ENCODE results near the gene NFIA. TPM values are rescaled to one million over a fixed set of nuclear protein-coding genes. Genes with fewer than 3 reads are reported as not detected.

The NFIA gene
- total RNA-seq, 1 experiment from 2014 or later, result 20.9 TPM

DNA sequence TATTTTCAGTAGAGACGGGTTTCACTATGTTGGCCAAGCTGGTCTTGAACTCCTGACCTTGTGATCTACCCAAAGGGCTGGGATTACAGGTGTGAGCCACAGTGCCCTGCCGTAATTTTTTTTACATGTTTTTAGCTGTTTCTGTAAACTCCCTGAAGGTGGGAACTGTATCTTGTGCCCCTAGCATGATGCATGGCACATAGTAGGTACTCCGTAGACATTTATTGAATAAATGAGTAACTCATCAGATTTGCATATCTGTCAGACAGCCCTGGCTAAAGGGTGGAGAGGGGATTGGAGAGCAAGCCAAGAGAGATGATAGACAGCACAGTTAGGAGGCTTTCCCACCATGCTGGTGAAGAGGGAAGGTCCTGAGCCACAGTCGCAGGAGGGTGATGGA lies 247.2 kb downstream of the NFIA start:
- Histone ChIP-seq H3K4me1 (ENCODE audit: control insufficient read depth, insufficient read depth, low read length) (no peaks in the 10 kb centered on the region), H3K9me3 (ENCODE audit: control insufficient read depth, insufficient read depth, low read depth, low read length) (no peaks in the 10 kb centered on the region), H3K36me3 (ENCODE audit: control insufficient read depth, insufficient read depth, low read length) (no peaks in the 10 kb centered on the region), H3K27me3 (ENCODE audit: control insufficient read depth, insufficient read depth, low read length) (no peaks in the 10 kb centered on the region), H3K4me3 (ENCODE audit: low read depth in 2 of 2, low read length in 2 of 2) (no peak overlapping the region), H3K27ac (ENCODE audit: low read length) (no peak overlapping the region)
- no TSS peak for BruUV-seq (replicated peaks)
- intact Hi-C loops (cut with micrococcal nuclease; ENCODE audit: unreplicated experiment), result no loop called here
- in situ Hi-C loops (cut with HindIII; ENCODE audit: low pct_unique_long_range_greater_than_20kb, low sequenced_read_pairs), result no loop called here
- no peak for TF ChIP-seq SIN3A (IDR thresholded peaks at IDR 0.05; ENCODE audit: borderline replicate concordance, insufficient read depth, low read depth, low read length)
- no peak for ATAC-seq
- POLR2A ChIA-PET, result no interaction called here
- CTCF ChIA-PET, result no interaction called here
- no peak for DNase-seq (ENCODE audit: low read depth, low spot score)

DNA sequence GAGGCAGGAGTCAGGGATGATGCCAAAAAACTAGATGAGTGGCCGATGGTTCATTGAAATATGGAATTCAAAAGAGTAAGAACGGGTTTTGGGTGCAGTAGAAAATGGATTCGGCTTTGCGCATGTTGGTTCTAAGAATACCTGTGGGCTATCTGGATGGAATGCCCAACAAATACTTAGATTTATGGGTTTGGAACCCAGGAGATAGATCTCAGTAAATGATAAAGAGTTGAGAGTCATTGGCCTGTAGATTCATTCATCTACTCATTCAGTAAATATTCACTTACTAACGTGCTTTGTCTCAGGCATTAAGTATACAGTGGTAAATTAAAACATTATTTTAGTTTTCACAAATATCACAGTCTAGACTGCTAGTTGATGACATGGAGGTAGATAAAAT lies 247.7 kb downstream of the NFIA start:
- TF ChIP-seq POLR2AphosphoS5 (IDR thresholded peaks at IDR 0.05; ENCODE audit: low read depth, low read length) (no peak), SIN3A (IDR thresholded peaks at IDR 0.05; ENCODE audit: borderline replicate concordance, insufficient read depth, low read depth, low read length) (no peak)
- no TSS peak for BruUV-seq (replicated peaks)

DNA sequence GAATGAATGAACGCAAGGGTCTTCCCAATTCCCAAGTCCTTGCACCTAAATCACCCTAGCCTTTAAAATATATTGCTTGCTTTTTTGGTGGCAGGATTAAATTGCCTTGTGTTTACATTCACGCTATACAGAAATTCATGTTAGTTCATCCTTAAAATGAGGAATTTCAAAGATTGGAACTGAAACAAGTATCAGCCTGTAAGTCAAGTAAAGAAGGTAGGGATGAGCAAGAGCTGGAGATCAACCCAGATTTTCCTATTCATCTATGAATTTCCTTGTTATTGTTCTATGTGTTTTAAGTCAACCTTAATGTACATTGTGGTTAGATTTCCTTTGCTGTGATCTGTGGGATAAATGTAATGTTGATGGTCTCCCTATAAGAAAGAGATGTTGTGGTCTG lies 248.2 kb downstream of the NFIA start:
- intact Hi-C loops (cut with micrococcal nuclease; ENCODE audit: unreplicated experiment), result loop anchor here (10.0 kb wide), 1 partner anchor 246 kb away; the partner anchor contains the start of gene NFIA
- in situ Hi-C loops (cut with HindIII; ENCODE audit: low pct_unique_long_range_greater_than_20kb, low sequenced_read_pairs), result no loop called here

More for the DNA sequence above, 247.7 kb downstream of the NFIA start:
- ChIA-PET POLR2A (no interaction called here), CTCF (no interaction called here)
- DNase-seq (ENCODE audit: low read depth, low spot score) (no peak), ATAC-seq (no peak)
- in situ Hi-C loops (cut with HindIII; ENCODE audit: low pct_unique_long_range_greater_than_20kb, low sequenced_read_pairs) (no loop called here), intact Hi-C loops (cut with micrococcal nuclease; ENCODE audit: unreplicated experiment) (loop anchor here (10.0 kb wide), 1 partner anchor 245 kb away; the partner anchor contains the start of gene NFIA)
- no peak overlapping the region for H3K4me3 ChIP-seq (ENCODE audit: low read depth in 2 of 2, low read length in 2 of 2)
- no peak overlapping the region for H3K27ac ChIP-seq (ENCODE audit: low read length)
- H3K27me3 ChIP-seq (ENCODE audit: control insufficient read depth, insufficient read depth, low read length), result no peaks in the 10 kb centered on the region
- H3K36me3 ChIP-seq (ENCODE audit: control insufficient read depth, insufficient read depth, low read length), result no peaks in the 10 kb centered on the region
- H3K9me3 ChIP-seq (ENCODE audit: control insufficient read depth, insufficient read depth, low read depth, low read length), result no peaks in the 10 kb centered on the region
- no peaks in the 10 kb centered on the region for H3K4me1 ChIP-seq (ENCODE audit: control insufficient read depth, insufficient read depth, low read length)

More for the DNA sequence above, 248.2 kb downstream of the NFIA start:
- no peak overlapping the region for H3K4me3 ChIP-seq (ENCODE audit: low read depth in 2 of 2, low read length in 2 of 2)
- ATAC-seq (no peak), DNase-seq (ENCODE audit: low read depth, low spot score) (no peak)
- CTCF ChIA-PET, result no interaction called here
- no peaks in the 10 kb centered on the region for H3K4me1 ChIP-seq (ENCODE audit: control insufficient read depth, insufficient read depth, low read length)
- POLR2A ChIA-PET, result no interaction called here
- no TSS peak for BruUV-seq (replicated peaks)
- H3K27ac ChIP-seq (ENCODE audit: low read length), result no peak overlapping the region
- H3K27me3 ChIP-seq (ENCODE audit: control insufficient read depth, insufficient read depth, low read length), result no peaks in the 10 kb centered on the region
- no peaks in the 10 kb centered on the region for H3K9me3 ChIP-seq (ENCODE audit: control insufficient read depth, insufficient read depth, low read depth, low read length)
- no peaks in the 10 kb centered on the region for H3K36me3 ChIP-seq (ENCODE audit: control insufficient read depth, insufficient read depth, low read length)
- TF ChIP-seq POLR2AphosphoS5 (IDR thresholded peaks at IDR 0.05; ENCODE audit: low read depth, low read length) (no peak), TCF7L2 (IDR thresholded peaks at IDR 0.05; ENCODE audit: low read depth, low read length) (no peak), SIN3A (IDR thresholded peaks at IDR 0.05; ENCODE audit: borderline replicate concordance, insufficient read depth, low read depth, low read length) (no peak)
- TF ChIP-seq, protein P1, sequence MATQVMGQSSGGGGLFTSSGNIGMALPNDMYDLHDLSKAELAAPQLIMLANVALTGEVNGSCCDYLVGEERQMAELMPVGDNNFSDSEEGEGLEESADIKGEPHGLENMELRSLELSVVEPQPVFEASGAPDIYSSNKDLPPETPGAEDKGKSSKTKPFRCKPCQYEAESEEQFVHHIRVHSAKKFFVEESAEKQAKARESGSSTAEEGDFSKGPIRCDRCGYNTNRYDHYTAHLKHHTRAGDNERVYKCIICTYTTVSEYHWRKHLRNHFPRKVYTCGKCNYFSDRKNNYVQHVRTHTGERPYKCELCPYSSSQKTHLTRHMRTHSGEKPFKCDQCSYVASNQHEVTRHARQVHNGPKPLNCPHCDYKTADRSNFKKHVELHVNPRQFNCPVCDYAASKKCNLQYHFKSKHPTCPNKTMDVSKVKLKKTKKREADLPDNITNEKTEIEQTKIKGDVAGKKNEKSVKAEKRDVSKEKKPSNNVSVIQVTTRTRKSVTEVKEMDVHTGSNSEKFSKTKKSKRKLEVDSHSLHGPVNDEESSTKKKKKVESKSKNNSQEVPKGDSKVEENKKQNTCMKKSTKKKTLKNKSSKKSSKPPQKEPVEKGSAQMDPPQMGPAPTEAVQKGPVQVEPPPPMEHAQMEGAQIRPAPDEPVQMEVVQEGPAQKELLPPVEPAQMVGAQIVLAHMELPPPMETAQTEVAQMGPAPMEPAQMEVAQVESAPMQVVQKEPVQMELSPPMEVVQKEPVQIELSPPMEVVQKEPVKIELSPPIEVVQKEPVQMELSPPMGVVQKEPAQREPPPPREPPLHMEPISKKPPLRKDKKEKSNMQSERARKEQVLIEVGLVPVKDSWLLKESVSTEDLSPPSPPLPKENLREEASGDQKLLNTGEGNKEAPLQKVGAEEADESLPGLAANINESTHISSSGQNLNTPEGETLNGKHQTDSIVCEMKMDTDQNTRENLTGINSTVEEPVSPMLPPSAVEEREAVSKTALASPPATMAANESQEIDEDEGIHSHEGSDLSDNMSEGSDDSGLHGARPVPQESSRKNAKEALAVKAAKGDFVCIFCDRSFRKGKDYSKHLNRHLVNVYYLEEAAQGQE (IDR thresholded peaks at IDR 0.05; ENCODE audit: insufficient read depth in 1 of 2, low read depth in 2 of 2, low read length in 1 of 2), result no peak
- TF ChIP-seq, protein P2, sequence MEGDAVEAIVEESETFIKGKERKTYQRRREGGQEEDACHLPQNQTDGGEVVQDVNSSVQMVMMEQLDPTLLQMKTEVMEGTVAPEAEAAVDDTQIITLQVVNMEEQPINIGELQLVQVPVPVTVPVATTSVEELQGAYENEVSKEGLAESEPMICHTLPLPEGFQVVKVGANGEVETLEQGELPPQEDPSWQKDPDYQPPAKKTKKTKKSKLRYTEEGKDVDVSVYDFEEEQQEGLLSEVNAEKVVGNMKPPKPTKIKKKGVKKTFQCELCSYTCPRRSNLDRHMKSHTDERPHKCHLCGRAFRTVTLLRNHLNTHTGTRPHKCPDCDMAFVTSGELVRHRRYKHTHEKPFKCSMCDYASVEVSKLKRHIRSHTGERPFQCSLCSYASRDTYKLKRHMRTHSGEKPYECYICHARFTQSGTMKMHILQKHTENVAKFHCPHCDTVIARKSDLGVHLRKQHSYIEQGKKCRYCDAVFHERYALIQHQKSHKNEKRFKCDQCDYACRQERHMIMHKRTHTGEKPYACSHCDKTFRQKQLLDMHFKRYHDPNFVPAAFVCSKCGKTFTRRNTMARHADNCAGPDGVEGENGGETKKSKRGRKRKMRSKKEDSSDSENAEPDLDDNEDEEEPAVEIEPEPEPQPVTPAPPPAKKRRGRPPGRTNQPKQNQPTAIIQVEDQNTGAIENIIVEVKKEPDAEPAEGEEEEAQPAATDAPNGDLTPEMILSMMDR (IDR thresholded peaks at IDR 0.05), result no peak

Measured in Panc1 (cell line).